ENCODE data around the gene MID1.

- TF ChIP-seq CTCF (IDR thresholded peaks at IDR 0.05) = no peak
- TF ChIP-seq POLR2A (IDR thresholded peaks at IDR 0.05) = no peak
Observed at GRCh38 chrX:10557166-10557565, 63.2 kb downstream of the MID1 start.

All from Peyer's patch (tissue), 4 donors.